A673 (cell line): ENCODE results near the gene PLCE1.

Experiments used
- CTCF ChIP-seq: fragments of 300-800, 200-600 bp; sonication (generic); conservative IDR thresholded peaks from 2 replicates; pipeline ENCODE4 v1.5.1; 2017; ENCODE audit warnings: low read depth, mild to moderate bottlenecking, antibody characterized with exemption, low read length, moderate library complexity, mixed read lengths
- EZH2 ChIP-seq: fragments of 200-600 bp; sonication (generic); IDR thresholded peaks from 2 replicates; pipeline ENCODE4 v1.6.1; 2017; ENCODE audit warnings: borderline replicate concordance, low read depth, mild to moderate bottlenecking, mixed read lengths, antibody characterized with exemption, low read length; ENCODE audit not compliant: poor library complexity, severe bottlenecking

GRCh38 chr10:94027197-94027596 lies 33.5 kb downstream of the PLCE1 start:
- TF ChIP-seq CTCF (no peak), EZH2 (no peak)
